ENCODE results near the gene MC1R. TPM values are rescaled to one million over a fixed set of nuclear protein-coding genes. Genes with fewer than 3 reads are reported as not detected.

MC1R gene
- total RNA-seq, 1 experiment from 2014 or later = 3.2 TPM

GRCh38 chr16:89908236-89908635 lies 10.4 kb upstream of the MC1R start:
- no peak for DNase-seq
- Histone ChIP-seq H3K4me3 (ENCODE audit: low read length) (no peak overlapping the region), H3K27me3 (ENCODE audit: low read length) (no peaks in the 10 kb centered on the region), H3K9me3 (ENCODE audit: low read length) (peaks cover 4% of the 10 kb centered on the region; the same call in 1 of the 2 replicates), H2AFZ (ENCODE audit: low read length) (no peak overlapping the region), H3K4me2 (ENCODE audit: low read depth, low read length, poor library complexity, severe bottlenecking) (no peak overlapping the region), H3K36me3 (ENCODE audit: insufficient read depth, low read length) (peaks cover 54% of the 10 kb centered on the region), H3K9ac (ENCODE audit: low read length) (no peak overlapping the region), H3K27ac (ENCODE audit: low read length) (no peak overlapping the region), H3K4me1 (ENCODE audit: low read length) (no peaks in the 10 kb centered on the region), H4K20me1 (ENCODE audit: insufficient read depth, low read depth, low read length) (no peaks in the 10 kb centered on the region), H3K79me2 (ENCODE audit: low read length) (no peaks in the 10 kb centered on the region), H3K9me2 (replicated peaks; ENCODE audit: insufficient read depth, low read length) (no peaks in the 10 kb centered on the region)

- Histone ChIP-seq H3K79me2 (ENCODE audit: low read length) (no peaks in the 10 kb centered on the region), H3K4me1 (ENCODE audit: low read length) (no peaks in the 10 kb centered on the region), H3K4me2 (ENCODE audit: low read depth, low read length, poor library complexity, severe bottlenecking) (no peak overlapping the region), H2AFZ (ENCODE audit: low read length) (no peak overlapping the region), H3K36me3 (ENCODE audit: insufficient read depth, low read length) (peaks cover 49% of the 10 kb centered on the region), H3K9ac (ENCODE audit: low read length) (no peak overlapping the region), H3K9me2 (replicated peaks; ENCODE audit: insufficient read depth, low read length) (no peaks in the 10 kb centered on the region), H3K27me3 (ENCODE audit: low read length) (no peaks in the 10 kb centered on the region), H3K9me3 (ENCODE audit: low read length) (peaks cover 4% of the 10 kb centered on the region; the same call in 1 of the 2 replicates), H3K27ac (ENCODE audit: low read length) (no peak overlapping the region), H4K20me1 (ENCODE audit: insufficient read depth, low read depth, low read length) (no peaks in the 10 kb centered on the region), H3K4me3 (ENCODE audit: low read length) (no peak overlapping the region)
- peak; percentile 84 for DNase-seq
Observed at GRCh38 chr16:89909777-89910716, 8.6 kb upstream of the MC1R start.

- Histone ChIP-seq H3K9ac (ENCODE audit: low read length) (no peak overlapping the region), H3K4me1 (ENCODE audit: low read length) (no peaks in the 10 kb centered on the region), H3K27ac (ENCODE audit: low read length) (no peak overlapping the region), H4K20me1 (ENCODE audit: insufficient read depth, low read depth, low read length) (no peaks in the 10 kb centered on the region), H3K4me2 (ENCODE audit: low read depth, low read length, poor library complexity, severe bottlenecking) (no peak overlapping the region), H3K9me2 (replicated peaks; ENCODE audit: insufficient read depth, low read length) (no peaks in the 10 kb centered on the region), H2AFZ (ENCODE audit: low read length) (no peak overlapping the region), H3K9me3 (ENCODE audit: low read length) (peaks cover 4% of the 10 kb centered on the region; the same call in 1 of the 2 replicates), H3K36me3 (ENCODE audit: insufficient read depth, low read length) (peaks cover 41% of the 10 kb centered on the region), H3K27me3 (ENCODE audit: low read length) (no peaks in the 10 kb centered on the region), H3K79me2 (ENCODE audit: low read length) (no peaks in the 10 kb centered on the region), H3K4me3 (ENCODE audit: low read length) (no peak overlapping the region)
- DNase-seq = no peak
Observed at GRCh38 chr16:89910717-89911354, 7.8 kb upstream of the MC1R start.

- Histone ChIP-seq H3K4me1 (ENCODE audit: low read length) (no peaks in the 10 kb centered on the region), H3K79me2 (ENCODE audit: low read length) (no peaks in the 10 kb centered on the region), H3K36me3 (ENCODE audit: insufficient read depth, low read length) (peaks cover 36% of the 10 kb centered on the region), H3K9me2 (replicated peaks; ENCODE audit: insufficient read depth, low read length) (no peaks in the 10 kb centered on the region), H4K20me1 (ENCODE audit: insufficient read depth, low read depth, low read length) (no peaks in the 10 kb centered on the region), H3K9me3 (ENCODE audit: low read length) (peaks cover 4% of the 10 kb centered on the region; the same call in 1 of the 2 replicates), H2AFZ (ENCODE audit: low read length) (no peak overlapping the region), H3K9ac (ENCODE audit: low read length) (no peak overlapping the region), H3K4me2 (ENCODE audit: low read depth, low read length, poor library complexity, severe bottlenecking) (no peak overlapping the region), H3K27me3 (ENCODE audit: low read length) (no peaks in the 10 kb centered on the region), H3K27ac (ENCODE audit: low read length) (no peak overlapping the region), H3K4me3 (ENCODE audit: low read length) (no peak overlapping the region)
- no peak for DNase-seq
Observed at GRCh38 chr16:89911375-89911774, 7.3 kb upstream of the MC1R start.

GRCh38 chr16:89912143-89912542 lies 6.5 kb upstream of the MC1R start:
- Histone ChIP-seq H3K27me3 (ENCODE audit: low read length) (no peaks in the 10 kb centered on the region), H3K27ac (ENCODE audit: low read length) (no peak overlapping the region), H3K36me3 (ENCODE audit: insufficient read depth, low read length) (peaks cover 28% of the 10 kb centered on the region), H2AFZ (ENCODE audit: low read length) (no peak overlapping the region), H3K4me3 (ENCODE audit: low read length) (no peak overlapping the region), H3K79me2 (ENCODE audit: low read length) (no peaks in the 10 kb centered on the region), H3K9me3 (ENCODE audit: low read length) (peaks cover 4% of the 10 kb centered on the region; the same call in 1 of the 2 replicates), H3K4me2 (ENCODE audit: low read depth, low read length, poor library complexity, severe bottlenecking) (no peak overlapping the region), H4K20me1 (ENCODE audit: insufficient read depth, low read depth, low read length) (no peaks in the 10 kb centered on the region), H3K9me2 (replicated peaks; ENCODE audit: insufficient read depth, low read length) (no peaks in the 10 kb centered on the region), H3K4me1 (ENCODE audit: low read length) (peaks cover under 1% of the 10 kb centered on the region), H3K9ac (ENCODE audit: low read length) (no peak overlapping the region)
- no peak for DNase-seq

- H3K4me3 ChIP-seq (ENCODE audit: low read length) = no peak overlapping the region
- no peak for DNase-seq
- no peak overlapping the region for H2AFZ ChIP-seq (ENCODE audit: low read length)
- H3K9me2 ChIP-seq (replicated peaks; ENCODE audit: insufficient read depth, low read length) = no peaks in the 10 kb centered on the region
- no peaks in the 10 kb centered on the region for H4K20me1 ChIP-seq (ENCODE audit: insufficient read depth, low read depth, low read length)
- no peak overlapping the region for H3K27ac ChIP-seq (ENCODE audit: low read length)
- H3K4me1 ChIP-seq (ENCODE audit: low read length) = peaks cover 6% of the 10 kb centered on the region
- H3K79me2 ChIP-seq (ENCODE audit: low read length) = no peaks in the 10 kb centered on the region
- no peaks in the 10 kb centered on the region for H3K27me3 ChIP-seq (ENCODE audit: low read length)
- no peak overlapping the region for H3K4me2 ChIP-seq (ENCODE audit: low read depth, low read length, poor library complexity, severe bottlenecking)
- H3K9ac ChIP-seq (ENCODE audit: low read length) = no peak overlapping the region
- H3K36me3 ChIP-seq (ENCODE audit: insufficient read depth, low read length) = peaks cover 28% of the 10 kb centered on the region
- peaks cover 4% of the 10 kb centered on the region; the same call in 1 of the 2 replicates for H3K9me3 ChIP-seq (ENCODE audit: low read length)
Observed at GRCh38 chr16:89912627-89913026, 6.0 kb upstream of the MC1R start.

GRCh38 chr16:89913408-89914387 lies 5.0 kb upstream of the MC1R start:
- H3K9me3 ChIP-seq (ENCODE audit: low read length) = no peaks in the 10 kb centered on the region
- H3K9me2 ChIP-seq (replicated peaks; ENCODE audit: insufficient read depth, low read length) = no peaks in the 10 kb centered on the region
- no peak overlapping the region for H2AFZ ChIP-seq (ENCODE audit: low read length)
- no peaks in the 10 kb centered on the region for H3K27me3 ChIP-seq (ENCODE audit: low read length)
- peaks cover 16% of the 10 kb centered on the region for H3K4me1 ChIP-seq (ENCODE audit: low read length)
- H3K4me3 ChIP-seq (ENCODE audit: low read length) = no peak overlapping the region
- no peak for DNase-seq
- H3K27ac ChIP-seq (ENCODE audit: low read length) = no peak overlapping the region
- H3K79me2 ChIP-seq (ENCODE audit: low read length) = no peaks in the 10 kb centered on the region
- H4K20me1 ChIP-seq (ENCODE audit: insufficient read depth, low read depth, low read length) = no peaks in the 10 kb centered on the region
- no peak overlapping the region for H3K9ac ChIP-seq (ENCODE audit: low read length)
- peaks cover 28% of the 10 kb centered on the region for H3K36me3 ChIP-seq (ENCODE audit: insufficient read depth, low read length)
- H3K4me2 ChIP-seq (ENCODE audit: low read depth, low read length, poor library complexity, severe bottlenecking) = no peak overlapping the region
